A549 treated with Mapracorat at 1 μM for 4 hours (cell line): Measurements from ENCODE around the gene BNIP2. TPM values are rescaled to one million over a fixed set of nuclear protein-coding genes. Genes with fewer than 3 reads are reported as not detected.

Source experiments
- total RNA-seq: library from RNA; stranded (reverse); fragments of 200-300 nt; extraction: Qiagen RNA extraction; gene quantifications from 5 replicates; pipeline ENCODE4 v1.2.3, GENCODE V29; 2022

Gene BNIP2, protein sequence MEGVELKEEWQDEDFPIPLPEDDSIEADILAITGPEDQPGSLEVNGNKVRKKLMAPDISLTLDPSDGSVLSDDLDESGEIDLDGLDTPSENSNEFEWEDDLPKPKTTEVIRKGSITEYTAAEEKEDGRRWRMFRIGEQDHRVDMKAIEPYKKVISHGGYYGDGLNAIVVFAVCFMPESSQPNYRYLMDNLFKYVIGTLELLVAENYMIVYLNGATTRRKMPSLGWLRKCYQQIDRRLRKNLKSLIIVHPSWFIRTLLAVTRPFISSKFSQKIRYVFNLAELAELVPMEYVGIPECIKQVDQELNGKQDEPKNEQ
- total RNA-seq: 56.2 to 92.6 TPM (median 69.6 TPM) in 5 replicates

GRCh38 chr15:59688782-59689625, at the start of gene BNIP2:
BNIP2 (minus strand) TSS chr15:59689320; CDS start chr15:59682457, 6,863 bp downstream.

GRCh38 chr15:59656897-59657634, 32.1 kb downstream of the BNIP2 start, which contains the start of gene GTF2A2:
GTF2A2 (minus strand) TSS chr15:59657515; CDS start chr15:59652277, 5,238 bp downstream.

GRCh38 chr15:59611276-59612260, 77.6 kb downstream of the BNIP2 start, which contains the start of gene GCNT3:
GCNT3 (plus strand) TSS chr15:59611783; CDS start chr15:59618239, 6,456 bp downstream.

Other genes starting within 250 kb of the BNIP2 start
- 127 to 145 TPM (median 134 TPM) in 5 replicates for gene GCNT3, start 77.5 kb downstream of the BNIP2 start, total RNA-seq
- 173 to 189 TPM (median 183 TPM) in 5 replicates for gene GTF2A2, start 31.8 kb downstream of the BNIP2 start, total RNA-seq